BLaER1 (cell line): ENCODE data around the gene NR2C2AP.

Experiments
- H3K27ac ChIP-seq: shearing (Covaris generic); formaldehyde crosslinking; 2 replicates; pipeline ENCODE4 v1.8.1; 2022
- H3K27me3 ChIP-seq: shearing (Covaris generic); formaldehyde crosslinking; 2 replicates; pipeline ENCODE4 v1.8.1; 2022
- H3K36me3 ChIP-seq: shearing (Covaris generic); formaldehyde crosslinking; 2 replicates; pipeline ENCODE4 v1.8.1; 2022
- H3K4me1 ChIP-seq: shearing (Covaris generic); formaldehyde crosslinking; 2 replicates; pipeline ENCODE4 v1.8.1; 2022
- H3K4me2 ChIP-seq: shearing (Covaris generic); formaldehyde crosslinking; 2 replicates; pipeline ENCODE4 v1.8.1; 2022
- H3K4me3 ChIP-seq: shearing (Covaris generic); formaldehyde crosslinking; 2 replicates; pipeline ENCODE4 v1.8.1; 2022
- H3K9ac ChIP-seq: shearing (Covaris generic); formaldehyde crosslinking; 2 replicates; pipeline ENCODE4 v1.8.1; 2022
- H3K9me3 ChIP-seq: shearing (Covaris generic); formaldehyde crosslinking; 2 replicates; pipeline ENCODE4 v1.8.1; 2022
- H4K20me1 ChIP-seq: shearing (Covaris generic); formaldehyde crosslinking; 2 replicates; pipeline ENCODE4 v1.8.1; 2022
- Cebpa-rat ChIP-seq: shearing (Covaris generic); IDR thresholded peaks from 2 replicates; pipeline ENCODE4 v1.8.1; 2022

NR2C2AP gene

GRCh38 chr19:19206938-19207337 lies 3.7 kb upstream of the NR2C2AP start:
- Histone ChIP-seq H3K27me3 (peaks cover 12% of the 10 kb centered on the region), H3K4me3 (no peak overlapping the region), H3K9me3 (no peaks in the 10 kb centered on the region), H4K20me1 (no peaks in the 10 kb centered on the region; the same call in 1 of the 2 replicates), H3K4me2 (no peak overlapping the region), H3K36me3 (peaks cover 5% of the 10 kb centered on the region; the same call in 1 of the 2 replicates), H3K27ac (no peak overlapping the region), H3K9ac (no peak overlapping the region), H3K4me1 (peaks cover 16% of the 10 kb centered on the region)
- TF ChIP-seq Cebpa-rat, result no peak

GRCh38 chr19:19205416-19206410 lies 2.5 kb upstream of the NR2C2AP start:
- H3K9ac ChIP-seq, result no peak overlapping the region
- TF ChIP-seq Cebpa-rat, result no peak
- peaks cover 24% of the 10 kb centered on the region for H3K4me1 ChIP-seq
- no peak overlapping the region for H3K27ac ChIP-seq
- no peaks in the 10 kb centered on the region for H3K27me3 ChIP-seq
- H3K36me3 ChIP-seq, result peaks cover 16% of the 10 kb centered on the region
- H3K4me2 ChIP-seq, result no peak overlapping the region
- no peak overlapping the region for H3K4me3 ChIP-seq
- H4K20me1 ChIP-seq, result peaks cover 10% of the 10 kb centered on the region
- H3K9me3 ChIP-seq, result no peaks in the 10 kb centered on the region

DNA sequence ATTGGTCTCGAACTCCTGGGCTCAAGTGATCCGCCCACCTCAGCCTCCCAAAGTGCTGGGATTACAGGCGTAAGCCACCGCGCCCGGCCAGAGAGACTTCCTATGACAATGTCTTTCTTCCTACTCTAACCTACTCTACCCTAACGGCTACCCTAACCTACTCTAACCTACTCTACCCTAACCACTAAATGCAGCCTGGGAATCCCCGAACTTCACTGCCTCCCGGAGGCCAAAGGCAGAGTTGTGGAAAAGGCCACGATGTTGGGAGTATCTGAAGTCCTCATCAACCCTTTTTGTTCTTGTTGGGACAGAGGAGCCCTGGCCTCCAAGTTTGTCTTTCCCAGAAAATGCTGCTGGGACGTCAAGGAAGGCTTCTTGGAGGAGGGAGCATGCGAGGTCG lies 967 bp upstream of the NR2C2AP start:
- Histone ChIP-seq H4K20me1 (peaks cover 10% of the 10 kb centered on the region), H3K36me3 (peaks cover 32% of the 10 kb centered on the region), H3K9ac (no peak overlapping the region), H3K4me2 (peak overlapping the region; percentile 96; the same call in 1 of the 2 replicates), H3K9me3 (no peaks in the 10 kb centered on the region), H3K27ac (no peak overlapping the region), H3K4me3 (no peak overlapping the region), H3K4me1 (peaks cover 24% of the 10 kb centered on the region), H3K27me3 (no peaks in the 10 kb centered on the region)
- no peak for TF ChIP-seq Cebpa-rat

DNA sequence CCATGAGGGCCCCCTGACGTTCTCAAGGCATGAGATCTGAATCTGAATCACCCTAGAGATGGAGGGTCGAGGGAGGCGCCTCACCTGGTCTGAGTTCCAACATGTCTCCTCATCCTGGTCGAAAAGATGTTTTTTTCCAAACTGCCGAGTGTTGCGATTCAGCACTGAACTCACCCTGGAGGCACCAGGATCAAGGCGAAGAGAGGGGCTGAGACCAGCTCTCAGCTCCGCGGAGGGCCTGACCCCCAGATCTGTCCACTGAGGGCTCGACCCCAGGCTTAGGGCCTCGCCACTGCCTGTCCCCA lies 555 bp downstream of the NR2C2AP start:
- Histone ChIP-seq H4K20me1 (peaks cover 10% of the 10 kb centered on the region), H3K4me1 (peaks cover 24% of the 10 kb centered on the region), H3K9ac (peak overlapping the region; percentile 87), H3K36me3 (peaks cover 47% of the 10 kb centered on the region), H3K9me3 (no peaks in the 10 kb centered on the region), H3K27ac (peak overlapping the region; percentile 83), H3K4me3 (peak overlapping the region; percentile 78), H3K27me3 (no peaks in the 10 kb centered on the region), H3K4me2 (peak overlapping the region; percentile 96)
- TF ChIP-seq Cebpa-rat, result no peak

GRCh38 chr19:19201697-19202630 lies 1.2 kb downstream of the NR2C2AP start:
- H3K27ac ChIP-seq, result peak overlapping the region; percentile 83
- H3K27me3 ChIP-seq, result no peaks in the 10 kb centered on the region
- peaks cover 24% of the 10 kb centered on the region for H3K4me1 ChIP-seq
- H3K9ac ChIP-seq, result peak overlapping the region; percentile 87
- H3K4me2 ChIP-seq, result peak overlapping the region; percentile 96
- peak overlapping the region; percentile 78 for H3K4me3 ChIP-seq
- no peaks in the 10 kb centered on the region for H3K9me3 ChIP-seq
- TF ChIP-seq Cebpa-rat, result no peak
- H3K36me3 ChIP-seq, result peaks cover 53% of the 10 kb centered on the region
- peaks cover 10% of the 10 kb centered on the region for H4K20me1 ChIP-seq

DNA sequence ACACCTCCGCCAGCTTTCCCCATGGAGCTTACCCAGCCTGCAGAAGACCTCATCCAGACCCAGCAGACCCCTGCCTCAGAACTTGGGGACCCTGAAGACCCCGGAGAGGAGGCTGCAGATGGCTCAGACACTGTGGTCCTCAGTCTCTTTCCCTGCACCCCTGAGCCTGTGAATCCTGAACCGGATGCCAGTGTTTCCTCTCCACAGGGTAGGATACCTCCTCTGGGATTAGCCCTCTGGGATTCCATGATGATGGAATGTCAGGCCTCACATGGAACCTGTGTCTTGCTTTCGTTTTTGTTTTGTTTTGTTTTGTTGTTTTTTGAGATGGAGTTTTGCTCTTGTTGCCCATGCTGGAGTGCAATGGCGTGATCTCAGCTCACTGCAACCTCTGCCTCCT lies 9.3 kb downstream of the NR2C2AP start:
- no peak for TF ChIP-seq Cebpa-rat
- Histone ChIP-seq H3K27me3 (no peaks in the 10 kb centered on the region), H3K9ac (no peak overlapping the region), H3K36me3 (peaks cover 57% of the 10 kb centered on the region), H3K4me1 (peaks cover 37% of the 10 kb centered on the region), H3K4me2 (peak overlapping the region; percentile 77), H3K4me3 (peak overlapping the region; percentile 100), H3K27ac (peak overlapping the region; percentile 81; the same call in 1 of the 2 replicates), H4K20me1 (peaks cover 29% of the 10 kb centered on the region), H3K9me3 (no peaks in the 10 kb centered on the region)

- Histone ChIP-seq H3K4me1 (peaks cover 45% of the 10 kb centered on the region), H3K9me3 (no peaks in the 10 kb centered on the region), H3K36me3 (peaks cover 57% of the 10 kb centered on the region), H3K27me3 (no peaks in the 10 kb centered on the region), H3K4me3 (peak overlapping the region; percentile 100), H4K20me1 (peaks cover 34% of the 10 kb centered on the region), H3K27ac (peak overlapping the region; percentile 81), H3K9ac (peak overlapping the region; percentile 85), H3K4me2 (peak overlapping the region; percentile 77)
- TF ChIP-seq Cebpa-rat, result no peak
These were observed 10.2 kb downstream of the NR2C2AP start for GRCh38 chr19:19192910-19193423.

DNA sequence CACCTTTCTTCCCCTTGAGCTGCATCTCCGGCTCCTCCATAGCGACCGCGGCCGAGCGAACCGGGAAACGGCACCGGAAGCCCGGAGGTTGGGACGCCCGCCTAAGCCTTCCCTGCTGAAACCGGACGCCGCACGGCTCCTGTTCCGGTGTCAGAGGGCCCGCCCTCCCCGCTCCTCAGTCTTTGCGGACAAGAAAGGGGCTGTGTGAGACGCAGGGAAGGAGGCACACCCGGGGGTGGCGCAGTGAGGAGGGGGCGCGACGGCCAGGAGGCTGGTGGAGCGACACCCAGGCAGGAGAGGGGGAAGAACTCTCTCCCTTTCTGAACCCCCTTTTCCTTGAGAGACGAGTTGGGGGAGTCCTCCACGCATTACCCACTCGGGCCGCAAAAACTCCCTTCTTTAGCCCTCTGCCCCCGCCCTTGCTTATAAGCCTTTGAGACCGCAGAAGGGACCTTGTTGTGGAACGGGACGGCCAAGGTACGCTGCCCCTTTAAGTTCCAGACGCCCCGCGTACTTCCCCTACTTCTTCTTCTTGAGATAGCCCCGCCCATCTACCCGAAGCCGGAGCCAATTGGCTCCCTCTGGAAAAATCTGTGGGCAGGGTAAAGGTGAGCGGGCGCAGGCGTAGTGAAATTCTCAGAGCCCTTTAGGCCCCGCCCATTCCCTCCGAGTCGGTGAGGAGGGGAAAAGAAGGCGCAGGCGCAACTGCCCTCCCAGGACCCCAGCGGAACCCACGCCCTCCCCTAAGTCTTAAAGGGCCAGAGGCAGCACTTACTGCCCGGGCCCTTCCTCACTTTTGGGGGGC lies 10.9 kb downstream of the NR2C2AP start, which contains the start of the genes BORCS8 and RFXANK:
Gene BORCS8, minus strand, starts transcription at position 75 of the 805 bp plus-strand sequence. Its CDS starts 35 bp downstream, at position 40.
Gene RFXANK, plus strand, starts transcription at position 181 of the 805 bp plus-strand sequence. CDS start 1,689 bp downstream, outside the sequence.
- Histone ChIP-seq H3K9ac (peak within 1 kb of the TSS; percentile 97), H4K20me1 (peaks cover 34% of the 10 kb centered on the region), H3K4me2 (peak within 1 kb of the TSS; percentile 92), H3K36me3 (peaks cover 55% of the 10 kb centered on the region), H3K27me3 (no peaks in the 10 kb centered on the region), H3K4me3 (peak within 1 kb of the TSS; percentile 100), H3K27ac (peak within 1 kb of the TSS; percentile 99), H3K4me1 (peaks cover 49% of the 10 kb centered on the region), H3K9me3 (no peaks in the 10 kb centered on the region)
- no peak for TF ChIP-seq Cebpa-rat
